H9 (cell line): ENCODE results near the gene SLC7A9. TPM values are rescaled to one million over a fixed set of nuclear protein-coding genes. Genes with fewer than 3 reads are reported as not detected.

Experiments
- DNase-seq: peaks from one replicate; pipeline ENCODE4 v3.0.0-alpha.2; 2017
- H2AFZ ChIP-seq: one replicate; pipeline ENCODE4 v1.6.1; 2013; ENCODE audit warnings: mild to moderate bottlenecking, low read length, control low read depth, moderate library complexity
- H2AK5ac ChIP-seq: 2 replicates; pipeline ENCODE4 v1.6.1; 2013; ENCODE audit warnings: low read length, control low read depth, mixed read lengths; ENCODE audit not compliant: insufficient read length
- H2BK120ac ChIP-seq: one replicate; pipeline ENCODE4 v1.6.1; 2013; ENCODE audit warnings: low read depth, mild to moderate bottlenecking, low read length, control low read depth, inconsistent platforms; ENCODE audit not compliant: poor library complexity, severe bottlenecking
- H2BK12ac ChIP-seq: 2 replicates; pipeline ENCODE4 v1.6.1; 2013; ENCODE audit warnings: low read length, control low read depth, mixed read lengths, low read depth; ENCODE audit not compliant: insufficient read length
- H2BK15ac ChIP-seq: 2 replicates; pipeline ENCODE4 v1.6.1; 2013; ENCODE audit warnings: low read depth, low read length, control low read depth
- H2BK20ac ChIP-seq: one replicate; pipeline ENCODE4 v1.6.1; 2013; ENCODE audit warnings: low read depth, mild to moderate bottlenecking, low read length, control low read depth, inconsistent platforms; ENCODE audit not compliant: poor library complexity, severe bottlenecking
- H2BK5ac ChIP-seq: 2 replicates; pipeline ENCODE4 v1.6.1; 2013; ENCODE audit warnings: low read length, control low read depth, mixed read lengths; ENCODE audit not compliant: insufficient read length
- H3K14ac ChIP-seq: 2 replicates; pipeline ENCODE4 v1.6.1; 2013; ENCODE audit warnings: low read length, control low read depth; ENCODE audit not compliant: insufficient read depth
- H3K18ac ChIP-seq: 2 replicates; pipeline ENCODE4 v1.6.1; 2013; ENCODE audit warnings: low read depth, mild to moderate bottlenecking, mixed read lengths, low read length, control low read depth; ENCODE audit not compliant: insufficient read length
- H3K23ac ChIP-seq: 2 replicates; pipeline ENCODE4 v1.6.1; 2013; ENCODE audit warnings: low read length, control low read depth, mixed read lengths, low read depth; ENCODE audit not compliant: insufficient read length
- H3K23me2 ChIP-seq: 2 replicates; pipeline ENCODE4 v1.6.1; 2013; ENCODE audit warnings: low read depth, mild to moderate bottlenecking, mixed read lengths, low read length, control low read depth; ENCODE audit not compliant: insufficient read length, poor library complexity, severe bottlenecking
- H3K27ac ChIP-seq: 2 replicates; pipeline ENCODE4 v1.5.1; 2013; ENCODE audit warnings: low read length, control low read depth, mixed read lengths, low read depth; ENCODE audit not compliant: insufficient read length
- H3K27me3 ChIP-seq: 2 replicates; pipeline ENCODE4 v1.6.1; 2013; ENCODE audit warnings: low read length, control low read depth, inconsistent platforms; ENCODE audit not compliant: insufficient read depth
- H3K4ac ChIP-seq: 2 replicates; pipeline ENCODE4 v1.6.1; 2013; ENCODE audit warnings: low read depth, mild to moderate bottlenecking, control low read depth, inconsistent platforms, low read length, moderate library complexity
- H3K4me1 ChIP-seq: 2 replicates; pipeline ENCODE4 v1.6.1; 2013; ENCODE audit warnings: low read length, control low read depth, inconsistent platforms; ENCODE audit not compliant: insufficient read depth
- H3K4me2 ChIP-seq: 2 replicates; pipeline ENCODE4 v1.6.1; 2013; ENCODE audit warnings: low read length, control low read depth, mixed read lengths; ENCODE audit not compliant: insufficient read length, insufficient read depth
- H3K56ac ChIP-seq: 2 replicates; pipeline ENCODE4 v1.6.1; 2013; ENCODE audit warnings: low read depth, mild to moderate bottlenecking, mixed read lengths, low read length, control low read depth; ENCODE audit not compliant: insufficient read length
- H3K79me1 ChIP-seq: 2 replicates; pipeline ENCODE4 v1.6.1; 2013; ENCODE audit warnings: low read depth, mild to moderate bottlenecking, moderate library complexity, low read length, control low read depth, inconsistent platforms; ENCODE audit not compliant: insufficient read depth, poor library complexity, severe bottlenecking
- H3K79me2 ChIP-seq: 2 replicates; pipeline ENCODE4 v1.6.1; 2013; ENCODE audit warnings: low read length, control low read depth, inconsistent platforms; ENCODE audit not compliant: insufficient read depth
- H3K9ac ChIP-seq: 2 replicates; pipeline ENCODE4 v1.6.1; 2013; ENCODE audit warnings: low read length, control low read depth, mixed read lengths; ENCODE audit not compliant: insufficient read length; ENCODE audit errors: extremely low read depth
- H3K9me3 ChIP-seq: one replicate; pipeline ENCODE4 v1.6.1; 2013; ENCODE audit warnings: low read depth, low read length, inconsistent platforms; ENCODE audit not compliant: control insufficient read depth
- H3T11ph ChIP-seq: one replicate; pipeline ENCODE4 v1.6.1; 2013; ENCODE audit warnings: mild to moderate bottlenecking, low read length, control low read depth, inconsistent platforms
- H4K20me1 ChIP-seq: one replicate; pipeline ENCODE4 v1.6.1; 2013; ENCODE audit not compliant: control insufficient read depth, insufficient read length, insufficient read depth
- H4K5ac ChIP-seq: 2 replicates; pipeline ENCODE4 v1.6.1; 2013; ENCODE audit warnings: low read depth, mild to moderate bottlenecking, mixed read lengths, low read length, control low read depth; ENCODE audit not compliant: insufficient read length
- H4K8ac ChIP-seq: replicated peaks from 2 replicates; pipeline ENCODE4 v1.6.1; 2013; ENCODE audit warnings: low read length, control low read depth, mixed read lengths, low read depth; ENCODE audit not compliant: insufficient read length
- H4K91ac ChIP-seq: 2 replicates; pipeline ENCODE4 v1.6.1; 2013; ENCODE audit warnings: low read depth, mild to moderate bottlenecking, moderate library complexity, mixed read lengths, low read length, control low read depth; ENCODE audit not compliant: insufficient read length
- H3K27ac Mint-ChIP-seq, 3 experiments: 2 replicates in 2 of 3; 3 replicates in 1 of 3; pipeline ENCODE4 v1.8.0; 2020 to 2021; ENCODE audit warnings: mixed read lengths in 3 of 3, mild to moderate bottlenecking in 1 of 3, moderate library complexity in 1 of 3
- H3K27me3 Mint-ChIP-seq: 2 replicates; pipeline ENCODE4 v1.8.0; 2021; ENCODE audit warnings: low read depth, mild to moderate bottlenecking, moderate library complexity, mixed read lengths
- H3K36me3 Mint-ChIP-seq, 3 experiments: 2 replicates in 2 of 3; 3 replicates in 1 of 3; pipeline ENCODE4 v1.8.0; 2020 to 2021; ENCODE audit warnings: low read depth in 3 of 3, mixed read lengths in 3 of 3; ENCODE audit not compliant: insufficient read depth in 1 of 3
- H3K4me1 Mint-ChIP-seq, 2 experiments: 2 replicates each; pipeline ENCODE4 v1.8.0; 2020; ENCODE audit warnings: mixed read lengths in 2 of 2
- H3K4me3 Mint-ChIP-seq, 2 experiments: 2 replicates in 1 of 2; 3 replicates in 1 of 2; pipeline ENCODE4 v1.8.0; 2020 to 2021; ENCODE audit warnings: mild to moderate bottlenecking in 2 of 2, mixed read lengths in 2 of 2, moderate library complexity in 1 of 2
- H3K9me3 Mint-ChIP-seq, 2 experiments: 2 replicates in 1 of 2; 3 replicates in 1 of 2; pipeline ENCODE4 v1.8.0; 2020; ENCODE audit warnings: mild to moderate bottlenecking in 2 of 2, mixed read lengths in 2 of 2, moderate library complexity in 1 of 2
- WGBS: extraction: QIAGEN DNeasy Blood & Tissue Kit; methylation state at CpG from one replicate; pipeline ENCODE4 v1.1.7; 2013; ENCODE audit warnings: missing lambda C conversion rate, low lambda C conversion rate, mixed read lengths; ENCODE audit not compliant: insufficient read length; ENCODE audit errors: extremely low coverage; 5-methylcytosine and 5-hydroxymethylcytosine counted together
- total RNA-seq: library from RNA; stranded (reverse); gene quantifications from 2 replicates; pipeline ENCODE4 v1.2.1, GENCODE V29; 2021
- TF ChIP-seq, protein P1 (sequence below): fragments of 200-600 bp; sonication (generic); conservative IDR thresholded peaks from 3 replicates; pipeline ENCODE4 v1.8.0; 2021; ENCODE audit warnings: antibody characterized with exemption, mild to moderate bottlenecking

The SLC7A9 gene
- total RNA-seq, 1 experiment from 2014 or later: not detected

DNA sequence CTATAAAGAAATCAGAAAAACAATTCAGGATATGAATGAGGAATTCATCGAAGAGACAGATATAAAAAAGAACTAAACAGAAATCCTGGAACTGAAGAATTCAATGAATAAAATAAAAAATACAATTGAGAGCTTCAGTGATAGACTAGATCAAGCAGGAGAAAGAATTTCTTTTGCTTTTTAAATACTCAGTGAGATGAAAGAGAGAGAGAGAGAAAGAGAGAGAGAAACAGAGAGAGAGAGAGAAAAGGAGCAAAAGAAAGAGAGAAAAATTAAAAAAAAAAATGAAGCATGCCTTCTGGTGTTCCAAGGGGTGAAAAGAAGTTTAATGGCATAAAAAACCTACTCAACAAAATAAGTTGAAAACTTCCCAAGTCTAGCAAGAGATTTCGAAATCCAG lies 22.0 kb upstream of the SLC7A9 start:
- Mint-ChIP-seq H3K36me3 (peaks cover 17 to 27% (median 21%) of the 10 kb centered on the region in 3 experiments), H3K9me3 (peaks cover 15% of the 10 kb centered on the region in 2 experiments), H3K4me1 (peaks cover 3% of the 10 kb centered on the region in 2 experiments; a peak in 3 of 4 replicates), H3K27ac (no peak overlapping the region), H3K27me3 (no peaks in the 10 kb centered on the region; the same call in 1 of the 2 replicates), H3K4me3 (no peak overlapping the region)
- Histone ChIP-seq H3K4ac (no peak overlapping the region), H3K18ac (no peak overlapping the region), H4K20me1 (no peaks in the 10 kb centered on the region), H3K9me3 (no peaks in the 10 kb centered on the region), H2BK15ac (no peak overlapping the region), H2AK5ac (no peak overlapping the region), H2AFZ (no peak overlapping the region), H3K79me1 (no peaks in the 10 kb centered on the region), H3T11ph (no peak overlapping the region), H3K14ac (no peak overlapping the region), H3K27me3 (no peaks in the 10 kb centered on the region), H3K56ac (no peak overlapping the region), H4K8ac (no peak overlapping the region), H2BK12ac (no peak overlapping the region), H3K4me2 (no peak overlapping the region), H4K5ac (no peak overlapping the region), H3K27ac (no peak overlapping the region), H3K79me2 (no peaks in the 10 kb centered on the region), H2BK20ac (no peak overlapping the region), H4K91ac (no peak overlapping the region), H2BK120ac (no peak overlapping the region), H3K4me1 (no peaks in the 10 kb centered on the region), H3K9ac (no peak overlapping the region), H2BK5ac (no peak overlapping the region), H3K23ac (no peak overlapping the region), H3K23me2 (no peaks in the 10 kb centered on the region)
- TF ChIP-seq, protein P1, sequence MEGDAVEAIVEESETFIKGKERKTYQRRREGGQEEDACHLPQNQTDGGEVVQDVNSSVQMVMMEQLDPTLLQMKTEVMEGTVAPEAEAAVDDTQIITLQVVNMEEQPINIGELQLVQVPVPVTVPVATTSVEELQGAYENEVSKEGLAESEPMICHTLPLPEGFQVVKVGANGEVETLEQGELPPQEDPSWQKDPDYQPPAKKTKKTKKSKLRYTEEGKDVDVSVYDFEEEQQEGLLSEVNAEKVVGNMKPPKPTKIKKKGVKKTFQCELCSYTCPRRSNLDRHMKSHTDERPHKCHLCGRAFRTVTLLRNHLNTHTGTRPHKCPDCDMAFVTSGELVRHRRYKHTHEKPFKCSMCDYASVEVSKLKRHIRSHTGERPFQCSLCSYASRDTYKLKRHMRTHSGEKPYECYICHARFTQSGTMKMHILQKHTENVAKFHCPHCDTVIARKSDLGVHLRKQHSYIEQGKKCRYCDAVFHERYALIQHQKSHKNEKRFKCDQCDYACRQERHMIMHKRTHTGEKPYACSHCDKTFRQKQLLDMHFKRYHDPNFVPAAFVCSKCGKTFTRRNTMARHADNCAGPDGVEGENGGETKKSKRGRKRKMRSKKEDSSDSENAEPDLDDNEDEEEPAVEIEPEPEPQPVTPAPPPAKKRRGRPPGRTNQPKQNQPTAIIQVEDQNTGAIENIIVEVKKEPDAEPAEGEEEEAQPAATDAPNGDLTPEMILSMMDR: no peak
- no peak for DNase-seq
- WGBS: no CpG with 5 or more reads among the region's 2 CpGs
